Measurements from ENCODE around the gene STN1. TPM values are rescaled to one million over a fixed set of nuclear protein-coding genes. Genes with fewer than 3 reads are reported as not detected.
A peak's percentile ranks its signal among the peaks of the same experiment; 100 is the strongest.

The STN1 gene
- total RNA-seq, 1 donor, result 34.9 TPM

DNA sequence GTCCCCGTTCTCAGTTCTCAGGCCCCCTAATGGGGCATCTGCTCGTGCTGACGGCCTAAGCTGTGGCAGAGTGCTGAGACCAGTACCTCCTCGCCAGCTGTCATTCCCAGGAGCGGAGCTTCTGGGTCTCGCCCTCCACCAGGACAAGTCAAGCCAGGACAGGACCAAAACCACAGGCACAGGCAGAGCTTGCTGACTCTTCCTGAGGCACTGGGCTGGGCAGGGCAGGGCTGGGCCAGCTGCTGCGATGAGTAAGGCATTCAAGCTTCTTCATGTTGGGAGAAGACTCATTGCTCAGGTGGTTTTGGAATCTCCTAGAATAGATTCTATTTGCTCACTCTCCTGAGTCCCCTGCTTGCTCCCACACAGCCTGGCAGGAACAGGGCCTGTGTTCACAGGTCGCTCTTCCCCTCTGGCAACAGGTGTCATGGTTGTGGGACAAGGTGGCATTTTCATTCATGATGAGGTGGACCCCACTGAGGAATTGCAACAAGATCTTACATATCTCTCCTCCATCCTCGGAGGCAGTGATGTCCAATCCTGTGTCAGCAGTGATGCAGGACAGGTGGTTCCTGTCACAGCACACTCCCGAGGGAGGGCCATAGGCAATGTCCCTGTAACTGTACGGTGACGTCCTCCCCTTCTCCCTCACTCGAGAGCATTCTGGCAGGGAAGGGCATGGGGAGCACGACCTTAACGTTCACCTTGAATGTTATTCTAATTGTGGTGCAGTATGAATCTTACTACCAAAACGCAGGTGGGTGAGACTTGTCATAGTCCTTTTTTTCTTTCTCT, 45.6 kb downstream of the STN1 start:
- DNase-seq (ENCODE audit: low read depth), result no peak
- H3K4me3 ChIP-seq (ENCODE audit: low read depth, low read length), result no peak overlapping the region

DNA sequence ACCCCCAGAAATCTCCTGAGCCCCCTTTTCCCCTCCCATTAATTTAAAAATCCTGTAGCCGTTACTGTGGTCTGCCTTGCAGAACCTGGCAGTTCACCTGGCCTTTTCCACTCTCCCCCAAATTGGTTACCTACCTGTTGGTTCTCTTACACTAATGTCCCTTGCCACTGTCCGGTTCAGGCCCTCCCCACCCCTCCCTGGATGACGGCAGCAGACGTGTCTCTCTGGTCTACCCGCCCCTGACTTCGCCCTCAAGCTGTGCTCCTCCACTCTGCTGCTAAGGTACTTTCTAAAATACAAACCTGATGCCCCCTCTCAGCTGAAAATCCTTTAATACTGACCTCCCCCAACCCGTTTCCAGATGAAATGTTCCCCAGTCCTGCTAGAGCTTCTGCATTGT, 47.0 kb downstream of the STN1 start:
- no peak overlapping the region for H3K4me3 ChIP-seq (ENCODE audit: low read depth, low read length)
- TF ChIP-seq, protein P1, sequence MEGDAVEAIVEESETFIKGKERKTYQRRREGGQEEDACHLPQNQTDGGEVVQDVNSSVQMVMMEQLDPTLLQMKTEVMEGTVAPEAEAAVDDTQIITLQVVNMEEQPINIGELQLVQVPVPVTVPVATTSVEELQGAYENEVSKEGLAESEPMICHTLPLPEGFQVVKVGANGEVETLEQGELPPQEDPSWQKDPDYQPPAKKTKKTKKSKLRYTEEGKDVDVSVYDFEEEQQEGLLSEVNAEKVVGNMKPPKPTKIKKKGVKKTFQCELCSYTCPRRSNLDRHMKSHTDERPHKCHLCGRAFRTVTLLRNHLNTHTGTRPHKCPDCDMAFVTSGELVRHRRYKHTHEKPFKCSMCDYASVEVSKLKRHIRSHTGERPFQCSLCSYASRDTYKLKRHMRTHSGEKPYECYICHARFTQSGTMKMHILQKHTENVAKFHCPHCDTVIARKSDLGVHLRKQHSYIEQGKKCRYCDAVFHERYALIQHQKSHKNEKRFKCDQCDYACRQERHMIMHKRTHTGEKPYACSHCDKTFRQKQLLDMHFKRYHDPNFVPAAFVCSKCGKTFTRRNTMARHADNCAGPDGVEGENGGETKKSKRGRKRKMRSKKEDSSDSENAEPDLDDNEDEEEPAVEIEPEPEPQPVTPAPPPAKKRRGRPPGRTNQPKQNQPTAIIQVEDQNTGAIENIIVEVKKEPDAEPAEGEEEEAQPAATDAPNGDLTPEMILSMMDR (IDR thresholded peaks at IDR 0.05; ENCODE audit: insufficient read depth, low read length), result no peak

More for the DNA sequence above, 45.6 kb downstream of the STN1 start:
- TF ChIP-seq, protein P1 (IDR thresholded peaks at IDR 0.05; ENCODE audit: insufficient read depth, low read length), result no peak

DNA sequence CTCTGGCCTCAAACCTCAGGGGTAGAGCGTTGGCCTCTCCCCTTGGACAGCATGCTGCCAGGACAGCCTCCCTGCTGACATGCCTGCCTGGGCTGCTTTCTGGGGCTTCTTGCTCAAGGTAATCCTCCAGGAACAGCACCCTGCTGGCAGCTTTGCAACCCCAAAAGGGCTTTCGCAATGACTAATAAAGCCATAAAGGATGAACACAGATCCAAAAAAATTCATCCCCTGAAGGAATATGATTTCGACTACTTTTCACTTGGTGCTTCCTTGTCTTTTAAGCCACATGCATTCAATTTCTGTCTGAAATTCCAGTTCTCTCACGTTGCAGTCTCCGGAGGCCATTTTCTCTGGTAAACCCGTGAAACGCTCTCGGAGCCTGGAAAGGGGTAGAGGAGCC, 47.5 kb downstream of the STN1 start:
- TF ChIP-seq, protein P1 (IDR thresholded peaks at IDR 0.05; ENCODE audit: insufficient read depth, low read length), result peak; percentile 20
- H3K4me3 ChIP-seq (ENCODE audit: low read depth, low read length), result no peak overlapping the region
- peak; percentile 63 for DNase-seq (ENCODE audit: low read depth)

More for the DNA sequence above, 47.0 kb downstream of the STN1 start:
- no peak for DNase-seq (ENCODE audit: low read depth)

DNA sequence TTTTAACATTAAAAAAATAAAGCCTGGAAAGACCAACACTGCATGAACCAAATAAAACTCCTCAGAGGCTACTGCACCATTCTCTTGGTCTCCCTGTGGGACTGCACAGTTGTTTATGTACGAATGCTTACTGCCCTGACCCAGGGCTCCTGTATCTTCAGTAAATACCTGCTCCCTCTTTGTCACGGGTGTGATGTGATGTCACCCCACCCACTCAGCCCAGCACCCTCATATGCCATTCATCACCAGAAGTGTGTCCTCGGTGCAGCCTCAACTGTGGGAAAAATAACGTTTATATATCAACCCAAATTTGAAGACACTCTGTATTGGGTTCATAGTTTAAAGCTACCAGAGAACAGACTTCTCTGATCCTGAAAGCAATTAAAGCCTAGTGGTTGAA, 48.6 kb downstream of the STN1 start:
- no peak for DNase-seq (ENCODE audit: low read depth)
- no peak overlapping the region for H3K4me3 ChIP-seq (ENCODE audit: low read depth, low read length)
- TF ChIP-seq, protein P1 (IDR thresholded peaks at IDR 0.05; ENCODE audit: insufficient read depth, low read length), result no peak

DNA sequence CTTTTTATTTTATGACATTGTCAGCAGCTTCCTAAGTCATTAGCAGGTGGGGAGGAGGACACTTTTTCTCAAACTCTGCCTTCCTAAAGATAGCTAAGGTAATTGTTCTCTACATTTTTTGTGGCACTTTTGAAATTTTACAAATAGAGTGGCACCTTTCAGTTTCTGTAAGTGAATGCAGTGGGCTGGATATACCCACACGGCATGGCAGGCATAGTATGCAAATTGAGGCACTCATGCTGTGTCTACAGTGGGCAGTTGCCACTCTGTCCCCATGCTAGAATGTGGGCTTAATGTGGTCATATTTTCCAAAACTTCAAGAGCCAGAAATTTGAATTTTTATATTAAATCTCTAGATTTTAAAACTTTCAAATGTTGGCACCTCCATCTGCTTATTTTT, 49.8 kb downstream of the STN1 start:
- TF ChIP-seq, protein P1 (IDR thresholded peaks at IDR 0.05; ENCODE audit: insufficient read depth, low read length), result no peak
- no peak overlapping the region for H3K4me3 ChIP-seq (ENCODE audit: low read depth, low read length)
- no peak for DNase-seq (ENCODE audit: low read depth)

DNA sequence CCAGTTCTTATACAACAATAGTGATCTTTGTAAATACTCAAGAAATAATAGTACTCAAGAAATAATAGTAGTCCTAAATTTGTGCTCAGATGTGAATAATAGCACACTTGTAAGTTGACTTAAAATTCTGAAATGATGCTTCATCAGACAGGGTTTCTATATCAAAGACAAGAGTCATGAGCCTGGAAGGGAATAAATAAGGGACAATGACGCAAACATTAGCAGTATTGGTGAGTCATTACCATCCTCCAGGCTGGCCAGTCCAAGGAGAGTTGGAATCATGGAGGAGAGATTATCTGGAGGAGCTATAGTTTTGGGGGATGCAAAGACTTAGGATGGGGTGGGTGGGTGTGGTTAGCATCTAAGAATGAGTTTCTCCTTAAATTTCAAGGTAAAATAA, 56.5 kb downstream of the STN1 start:
- TF ChIP-seq, protein P1 (IDR thresholded peaks at IDR 0.05; ENCODE audit: insufficient read depth, low read length), result no peak
- DNase-seq (ENCODE audit: low read depth), result peak; percentile 71
- H3K4me3 ChIP-seq (ENCODE audit: low read depth, low read length), result no peak overlapping the region

All from fibroblast of the aortic adventitia (primary cell).